CD1c-positive myeloid dendritic cell (primary cell): ENCODE results near the gene CYB561A3.

Experiments
- DNase-seq: peaks from one replicate; pipeline ENCODE4 v3.0.0-alpha.2; 2016; ENCODE audit errors: extremely low spot score

Gene CYB561A3

GRCh38 chr11:61369372-61370348, 8.0 kb upstream of the CYB561A3 start:
- DNase-seq = peak; percentile 71

- no peak for DNase-seq
These were observed 7.0 kb upstream of the CYB561A3 start for GRCh38 chr11:61368646-61369045.

DNA sequence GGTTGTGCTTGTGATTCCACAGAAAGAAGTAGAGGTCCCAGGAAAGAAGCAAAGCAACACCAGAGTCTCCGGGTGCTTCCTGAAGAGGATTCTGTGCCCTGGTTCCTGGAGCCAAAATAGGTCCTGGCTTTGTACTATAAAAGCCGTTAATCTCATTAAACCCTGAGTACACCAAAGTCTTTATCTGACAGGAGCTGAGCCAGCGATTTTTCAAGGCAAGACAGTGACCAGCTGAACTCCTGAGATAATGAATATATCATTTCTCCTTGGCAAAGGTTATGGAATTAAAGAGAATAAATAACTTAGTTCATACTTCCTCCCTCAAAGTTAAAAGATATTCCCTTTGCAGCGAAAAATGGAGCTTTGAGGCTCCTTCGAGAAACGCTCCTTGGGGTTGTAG, 5.7 kb upstream of the CYB561A3 start:
- DNase-seq = no peak

DNA sequence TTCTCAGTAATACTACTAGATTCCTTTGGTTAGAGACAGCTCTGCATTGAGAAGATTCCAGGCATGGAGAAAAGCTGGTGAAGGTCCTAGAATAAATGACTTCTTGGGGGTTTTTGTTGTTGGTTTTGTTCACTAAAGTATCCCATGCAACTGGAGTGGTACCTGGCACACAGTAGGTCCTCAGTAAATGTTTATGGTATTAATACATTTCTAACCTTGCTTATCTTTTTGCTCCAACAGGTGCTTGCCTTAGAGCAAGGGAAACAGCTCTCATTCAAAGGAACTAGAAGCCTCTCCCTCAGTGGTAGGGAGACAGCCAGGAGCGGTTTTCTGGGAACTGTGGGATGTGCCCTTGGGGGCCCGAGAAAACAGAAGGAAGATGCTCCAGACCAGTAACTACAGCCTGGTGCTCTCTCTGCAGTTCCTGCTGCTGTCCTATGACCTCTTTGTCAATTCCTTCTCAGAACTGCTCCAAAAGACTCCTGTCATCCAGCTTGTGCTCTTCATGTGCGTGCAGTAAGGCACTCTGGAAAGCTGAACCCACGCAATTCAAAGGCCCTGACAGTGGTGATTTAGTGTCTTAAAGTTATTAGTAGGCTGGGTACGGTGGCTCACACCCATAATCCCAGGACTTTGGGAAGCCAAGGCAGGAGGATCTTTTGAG, 2.5 kb upstream of the CYB561A3 start:
- no peak for DNase-seq

DNA sequence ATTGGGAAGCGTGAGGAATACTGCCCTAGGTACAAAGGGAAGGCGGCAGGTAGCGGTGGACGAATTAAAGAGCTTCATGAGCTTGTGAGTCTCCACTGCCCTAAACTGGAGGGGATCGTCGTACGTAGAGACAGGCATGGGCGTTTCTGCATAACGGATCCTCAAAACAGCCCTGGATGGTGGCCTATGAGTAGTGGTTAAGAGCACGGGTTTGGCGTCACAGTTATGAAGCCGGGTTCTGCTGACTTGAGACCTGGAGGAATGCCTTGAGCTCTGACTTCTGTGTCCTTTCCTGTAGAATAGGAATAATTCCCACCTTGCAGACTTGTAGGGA, 827 bp upstream of the CYB561A3 start:
- DNase-seq = peak; percentile 72

GRCh38 chr11:61361237-61361740, 393 bp downstream of the CYB561A3 start:
- DNase-seq = no peak

DNA sequence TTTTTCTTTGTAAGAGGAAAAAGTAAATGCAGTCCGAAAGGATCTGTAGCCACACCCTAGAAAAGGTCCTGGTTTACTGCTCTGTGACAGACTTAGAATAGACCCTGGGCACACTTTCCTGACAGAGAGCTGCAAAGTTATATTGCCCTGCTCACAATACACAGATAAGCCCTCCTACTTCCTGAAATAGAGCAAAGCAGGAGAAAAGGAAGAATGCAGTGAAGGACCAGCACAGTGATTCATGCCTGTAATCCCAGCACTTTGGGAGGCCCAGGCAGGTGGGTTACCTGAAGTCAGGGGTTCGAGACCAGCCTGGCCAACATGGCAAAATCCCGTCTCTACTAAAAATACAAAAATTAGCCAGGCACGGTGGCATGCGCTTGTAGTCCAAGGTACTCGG, 2.2 kb downstream of the CYB561A3 start:
- DNase-seq = no peak

- no peak for DNase-seq
These were observed 3.1 kb downstream of the CYB561A3 start for GRCh38 chr11:61358566-61358965.

GRCh38 chr11:61357894-61358239, 3.8 kb downstream of the CYB561A3 start:
- DNase-seq = peak; percentile 33

DNA sequence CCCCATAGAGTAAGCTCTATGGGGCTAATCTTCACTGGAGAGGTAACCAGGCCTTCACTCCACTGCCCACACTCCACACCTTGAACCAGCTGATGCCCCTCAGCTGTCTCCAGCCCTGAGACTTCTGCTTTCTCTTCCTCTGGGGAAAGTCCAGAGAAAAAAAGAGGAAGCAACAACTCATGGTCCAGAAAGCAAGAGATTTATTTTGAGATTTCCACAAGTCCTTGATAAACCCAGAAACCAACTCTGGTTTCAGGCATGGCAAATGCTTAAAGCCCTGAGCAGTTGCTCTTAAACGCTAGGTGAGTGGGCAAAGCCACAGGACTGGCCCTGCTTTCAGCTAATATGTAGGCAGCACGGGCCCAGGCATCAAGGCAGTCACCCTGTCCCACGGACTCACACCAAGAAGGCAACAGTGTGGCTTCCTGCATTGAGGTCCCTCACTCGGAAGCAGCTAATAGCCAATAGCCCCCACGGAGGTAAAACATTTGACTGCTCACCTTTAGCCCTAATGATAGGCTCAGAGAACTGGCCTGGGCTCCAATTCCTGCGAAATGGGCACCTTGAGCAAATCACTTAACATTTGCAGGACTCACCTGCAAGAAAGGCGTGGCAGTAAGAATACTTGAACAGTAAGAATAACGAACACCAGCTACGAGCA, 4.3 kb downstream of the CYB561A3 start:
- DNase-seq = peak; percentile 88

- no peak for DNase-seq
These were observed 5.0 kb downstream of the CYB561A3 start for GRCh38 chr11:61356706-61357105.

DNA sequence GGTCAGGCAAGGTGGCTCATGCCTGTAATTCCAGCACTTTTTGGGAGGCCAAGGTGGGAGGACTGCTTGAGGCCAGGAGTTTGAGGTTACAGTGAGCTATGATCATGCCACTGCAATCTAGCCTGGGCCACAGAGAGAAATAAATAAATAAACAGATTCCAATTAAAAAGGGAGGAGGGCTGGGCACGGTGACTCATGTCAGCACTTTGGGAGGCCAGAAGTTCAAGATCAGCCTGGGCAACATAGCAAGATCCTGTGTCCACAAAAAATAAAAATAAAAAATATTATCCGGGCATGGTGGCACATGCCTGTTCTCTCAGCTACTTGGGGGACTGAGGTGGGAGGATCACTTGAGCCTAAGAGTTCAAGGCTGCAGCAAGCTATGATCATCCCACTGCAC, 7.5 kb downstream of the CYB561A3 start:
- DNase-seq = no peak

DNA sequence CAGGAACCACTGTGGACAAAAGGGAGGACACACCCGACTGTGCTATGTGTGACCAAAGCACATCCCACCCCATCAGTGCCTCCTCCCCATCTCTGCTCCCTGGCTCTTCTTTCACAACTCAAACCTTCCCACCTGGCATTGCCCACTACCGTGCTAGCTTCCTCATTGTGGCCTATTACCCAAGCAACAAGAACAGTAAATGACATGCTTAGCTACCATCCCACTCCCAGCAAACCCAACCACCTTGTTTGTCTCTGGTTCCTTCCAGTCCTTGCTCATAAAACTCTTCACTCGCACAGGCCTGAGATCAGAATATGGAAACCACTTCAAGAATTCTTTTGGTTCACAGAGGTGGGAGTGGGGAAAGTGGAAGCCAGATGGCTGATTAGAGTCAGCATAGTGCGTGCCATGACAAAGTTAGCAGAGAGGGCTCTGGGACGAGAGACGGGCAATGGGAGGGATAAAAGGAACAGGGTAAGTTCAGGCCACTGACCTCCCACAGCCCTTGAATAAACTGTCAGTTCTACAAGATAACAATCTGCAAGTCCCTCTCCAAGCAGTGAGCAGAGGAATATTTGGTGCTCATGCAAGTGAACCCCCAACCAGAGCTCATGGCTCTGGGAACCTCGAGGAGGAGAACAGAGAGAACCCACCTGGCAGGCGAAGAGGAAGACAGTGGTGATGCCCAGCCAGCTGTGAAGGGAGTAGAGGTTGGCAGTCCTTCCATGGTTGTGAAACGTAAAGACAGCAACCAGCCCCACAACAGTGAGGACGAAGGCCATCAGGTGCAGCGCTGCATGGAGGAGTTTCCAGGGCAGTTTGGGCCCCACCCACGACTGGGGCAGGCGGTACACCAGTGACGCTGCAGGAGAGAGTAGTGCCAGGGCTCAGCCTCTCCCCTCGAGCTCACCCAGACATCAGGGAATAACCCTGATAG, 8.3 kb downstream of the CYB561A3 start:
- peak; percentile 26 for DNase-seq

DNA sequence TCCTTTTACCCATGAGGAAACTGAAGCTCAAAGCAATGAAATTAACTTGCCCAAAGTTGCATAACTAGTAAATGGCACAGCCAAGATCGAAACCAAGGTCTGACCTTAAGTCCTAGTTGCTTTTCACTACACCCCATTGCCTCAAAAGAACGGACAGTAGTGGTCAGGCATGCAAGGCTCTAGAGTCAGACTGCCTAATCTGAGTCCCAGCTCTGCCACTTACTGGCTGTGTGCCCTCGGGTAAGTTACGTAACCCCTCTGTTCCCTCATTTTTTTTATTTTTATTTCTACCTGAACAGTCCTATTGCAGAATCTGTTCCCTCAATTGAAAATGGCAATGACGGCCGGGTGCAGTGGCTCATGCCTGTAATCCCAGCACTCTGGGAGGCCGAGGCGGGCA, 9.6 kb downstream of the CYB561A3 start:
- no peak for DNase-seq

DNA sequence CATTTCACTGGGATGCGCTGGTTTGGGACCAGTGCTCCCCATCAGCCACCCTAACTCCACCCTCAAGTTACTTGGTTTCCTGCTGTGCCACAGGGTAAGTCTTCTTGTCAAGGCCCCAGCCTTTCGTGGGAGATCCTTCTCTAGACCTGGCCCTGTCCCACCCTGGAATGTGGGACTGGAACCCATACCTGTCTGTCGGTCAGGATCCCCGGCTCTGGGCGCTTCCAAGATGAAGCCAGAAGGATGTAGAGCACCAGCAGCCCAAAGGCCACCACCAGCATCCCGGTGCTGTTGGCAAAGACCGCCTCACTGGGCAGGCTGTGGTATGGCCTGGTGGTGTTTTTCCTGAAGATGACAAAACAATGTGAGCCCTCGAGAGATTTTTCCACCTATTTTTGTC, 10.9 kb downstream of the CYB561A3 start:
- no peak for DNase-seq

DNA sequence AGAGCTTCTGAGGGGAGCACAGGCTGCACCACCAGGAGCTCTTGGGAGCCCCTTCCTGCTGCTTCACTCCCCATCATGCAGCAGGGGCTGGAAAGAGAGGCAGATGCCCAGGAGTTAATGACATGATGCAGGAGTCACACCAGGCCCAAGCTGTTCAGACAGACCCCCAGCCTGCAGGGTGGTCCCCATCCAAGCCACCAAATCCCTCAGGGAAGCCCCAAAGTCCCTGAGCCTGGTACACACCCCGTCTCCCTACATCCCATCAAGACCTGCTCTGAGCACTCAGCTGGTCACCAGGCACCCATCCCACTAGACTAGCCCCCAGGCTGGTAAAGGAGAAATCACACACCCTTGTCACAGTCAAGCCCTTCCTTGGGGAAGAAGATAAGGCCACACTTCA, 11.3 kb downstream of the CYB561A3 start:
- DNase-seq = no peak

- no peak for DNase-seq
These were observed 11.8 kb downstream of the CYB561A3 start for GRCh38 chr11:61349916-61350315.

- no peak for DNase-seq
These were observed 12.4 kb downstream of the CYB561A3 start for GRCh38 chr11:61349189-61349751.

- peak; percentile 76 for DNase-seq
These were observed 13.7 kb downstream of the CYB561A3 start for GRCh38 chr11:61347916-61348461.

DNA sequence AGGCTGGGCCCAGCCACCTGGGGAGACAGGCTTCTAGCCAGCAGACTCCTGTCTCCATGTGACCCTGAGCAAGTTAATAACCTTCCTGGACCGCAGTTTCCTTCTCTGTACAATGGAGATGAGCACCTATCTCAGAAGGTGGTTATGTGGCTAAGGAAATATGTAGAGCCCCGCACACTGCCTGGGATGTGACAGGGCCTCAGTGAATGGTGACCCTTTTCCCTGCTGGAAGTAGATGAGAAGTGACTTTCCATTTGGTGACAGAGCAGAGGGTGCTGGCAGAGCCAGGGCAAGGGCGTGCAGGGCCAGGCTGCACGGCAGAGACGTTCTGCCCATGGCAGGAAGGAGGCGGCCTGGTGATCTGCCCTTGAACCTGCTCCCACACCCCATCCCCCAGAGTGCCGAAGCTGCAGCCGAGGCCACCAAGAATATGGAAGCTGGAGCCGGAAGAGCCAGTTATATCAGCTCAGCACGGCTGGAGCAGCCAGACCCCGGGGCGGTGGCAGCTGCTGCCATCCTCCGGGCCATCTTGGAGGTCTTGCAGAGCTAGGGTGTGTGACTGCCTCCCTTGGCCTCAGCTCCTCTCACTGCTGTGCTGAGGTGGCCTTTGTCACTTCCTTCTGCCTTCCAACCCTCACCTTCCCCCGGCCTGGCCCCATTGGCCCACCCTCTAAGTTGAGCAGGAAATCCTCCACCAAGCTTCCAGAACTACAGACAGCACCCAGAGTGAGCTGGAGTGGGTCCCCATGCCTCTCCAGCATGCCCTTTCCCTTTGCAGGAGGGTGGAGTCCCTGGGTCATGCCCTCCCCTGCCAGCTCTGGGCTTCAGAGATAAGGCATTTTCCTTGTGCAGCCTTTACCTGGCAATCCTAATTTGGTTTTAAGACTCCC, 15.5 kb downstream of the CYB561A3 start:
- DNase-seq = no peak
